Activated T-cell treated with anti-CD3 and anti-CD28 coated beads, Interleukin-2, amount 50 U/mL, for 24 hours (primary cell): ENCODE measurements around the gene PRXL2A.

ENCODE experiments used
- DNase-seq: peaks from one replicate; pipeline ENCODE4 v3.0.0-alpha.2; 2020
- H3K27ac Mint-ChIP-seq: 2 replicates; pipeline ENCODE4 v1.8.0; 2020; ENCODE audit warnings: mild to moderate bottlenecking, mixed read lengths
- H3K27me3 Mint-ChIP-seq: 2 replicates; pipeline ENCODE4 v1.8.0; 2020; ENCODE audit warnings: mixed read lengths
- H3K36me3 Mint-ChIP-seq: 2 replicates; pipeline ENCODE4 v1.8.0; 2020; ENCODE audit warnings: low read depth, mixed read lengths
- H3K4me1 Mint-ChIP-seq: 2 replicates; pipeline ENCODE4 v1.8.0; 2020; ENCODE audit warnings: low read depth, mixed read lengths
- H3K4me3 Mint-ChIP-seq: 2 replicates; pipeline ENCODE4 v1.8.0; 2020; ENCODE audit warnings: mild to moderate bottlenecking, moderate library complexity, mixed read lengths
- H3K9me3 Mint-ChIP-seq: 2 replicates; pipeline ENCODE4 v1.8.0; 2020; ENCODE audit warnings: mixed read lengths

PRXL2A gene

DNA sequence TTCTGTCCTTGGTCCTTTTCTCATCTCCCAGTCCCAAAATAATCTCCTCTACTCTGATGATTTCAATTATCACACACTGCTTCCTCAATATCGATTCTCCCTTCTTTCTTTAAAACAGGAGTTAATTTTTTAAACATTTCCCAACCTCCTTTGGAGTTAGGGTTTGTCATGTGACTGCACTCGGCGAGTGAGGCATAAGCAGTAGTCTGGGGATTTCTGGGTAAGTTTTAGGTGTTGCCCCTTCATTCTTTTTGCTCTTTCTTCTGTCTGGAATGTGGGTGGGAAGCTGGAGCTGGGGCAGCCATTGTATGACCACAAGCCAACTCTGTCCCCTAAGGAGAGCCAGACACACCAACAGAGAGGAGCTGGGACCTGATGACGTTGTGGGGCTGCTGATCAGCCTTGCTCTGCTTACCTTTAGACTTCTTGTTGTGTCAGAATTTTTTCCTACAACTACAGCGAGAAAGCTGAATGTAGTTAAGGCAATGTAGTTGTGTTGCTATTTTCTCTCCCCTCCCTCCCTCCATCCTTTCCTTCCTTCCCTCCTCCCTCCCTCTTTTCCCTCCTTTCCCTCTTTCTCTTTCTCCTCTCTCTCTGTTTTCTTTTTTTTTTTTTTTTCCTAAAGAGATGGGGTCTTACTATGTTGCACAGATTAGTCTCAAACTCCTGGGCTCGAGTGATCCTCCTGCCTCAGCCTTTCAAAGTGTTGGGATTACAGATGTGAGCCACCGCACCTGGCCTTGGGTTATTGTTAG, 39.3 kb downstream of the PRXL2A start:
- Mint-ChIP-seq H3K27me3 (no peaks in the 10 kb centered on the region), H3K27ac (no peak overlapping the region), H3K4me1 (peaks cover 58% of the 10 kb centered on the region), H3K9me3 (no peaks in the 10 kb centered on the region), H3K36me3 (no peaks in the 10 kb centered on the region), H3K4me3 (no peak overlapping the region)
- DNase-seq, result no peak

DNA sequence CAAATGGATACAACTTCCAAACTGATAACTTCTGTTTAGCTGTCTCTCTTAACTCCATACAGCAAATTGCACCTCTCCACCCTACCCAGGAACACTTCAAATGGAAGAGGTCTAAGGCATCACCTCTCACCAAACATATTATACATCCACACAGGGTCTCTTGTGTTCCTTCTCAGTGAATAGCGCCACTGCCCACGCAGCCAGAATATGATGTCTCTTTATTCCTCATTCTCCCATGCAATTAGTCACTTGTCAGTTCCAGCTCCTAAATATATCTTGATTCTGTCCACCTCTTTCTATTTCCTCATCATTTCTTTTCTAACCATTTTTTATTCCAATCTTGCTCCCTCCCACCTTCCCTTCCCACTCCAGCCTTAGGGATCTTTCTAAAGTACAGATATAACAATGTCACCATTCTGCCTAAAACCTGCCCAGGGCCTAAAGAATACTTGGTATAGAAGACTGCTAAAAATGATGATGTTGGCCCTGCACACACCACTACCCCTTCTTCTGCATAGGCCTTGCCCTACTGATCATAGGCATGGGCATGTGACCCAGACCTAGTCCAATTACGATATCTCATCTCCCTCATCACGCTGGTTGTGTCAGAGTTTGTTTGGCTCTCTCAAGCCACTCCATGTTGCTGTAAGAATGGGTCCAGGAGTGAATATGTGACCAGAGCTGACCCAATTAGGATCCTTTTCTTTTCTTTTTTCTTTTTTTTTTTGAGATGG, 40.0 kb downstream of the PRXL2A start:
- Mint-ChIP-seq H3K27ac (no peak overlapping the region), H3K9me3 (no peaks in the 10 kb centered on the region), H3K4me1 (peaks cover 53% of the 10 kb centered on the region)

DNA sequence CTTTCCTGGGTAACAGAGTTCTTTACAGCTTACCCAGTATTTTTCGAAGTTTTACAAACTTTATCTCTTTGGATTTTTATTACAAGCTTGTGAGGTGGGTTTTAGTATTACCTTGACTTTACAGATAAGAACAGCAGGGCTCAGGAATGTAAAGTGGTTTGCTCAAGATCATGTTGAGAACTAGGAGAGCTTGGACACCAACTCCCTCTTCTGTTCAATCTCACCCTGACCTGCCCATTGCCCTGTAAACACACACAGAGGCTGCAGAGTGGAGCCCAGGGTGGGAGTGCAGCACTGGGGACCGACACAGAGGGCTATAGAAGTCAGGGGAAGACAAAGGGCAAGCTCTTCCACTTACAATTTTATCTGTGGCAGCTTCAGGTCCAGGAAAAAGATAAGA, 41.2 kb downstream of the PRXL2A start:
- peaks cover 46% of the 10 kb centered on the region for H3K4me1 Mint-ChIP-seq
- no peak for DNase-seq
- no peaks in the 10 kb centered on the region for H3K36me3 Mint-ChIP-seq
- H3K27me3 Mint-ChIP-seq, result no peaks in the 10 kb centered on the region
- H3K27ac Mint-ChIP-seq, result no peak overlapping the region
- H3K4me3 Mint-ChIP-seq, result no peak overlapping the region
- H3K9me3 Mint-ChIP-seq, result no peaks in the 10 kb centered on the region

More for the DNA sequence above, 40.0 kb downstream of the PRXL2A start:
- Mint-ChIP-seq H3K4me3 (no peak overlapping the region), H3K27me3 (no peaks in the 10 kb centered on the region), H3K36me3 (no peaks in the 10 kb centered on the region)
- no peak for DNase-seq

DNA sequence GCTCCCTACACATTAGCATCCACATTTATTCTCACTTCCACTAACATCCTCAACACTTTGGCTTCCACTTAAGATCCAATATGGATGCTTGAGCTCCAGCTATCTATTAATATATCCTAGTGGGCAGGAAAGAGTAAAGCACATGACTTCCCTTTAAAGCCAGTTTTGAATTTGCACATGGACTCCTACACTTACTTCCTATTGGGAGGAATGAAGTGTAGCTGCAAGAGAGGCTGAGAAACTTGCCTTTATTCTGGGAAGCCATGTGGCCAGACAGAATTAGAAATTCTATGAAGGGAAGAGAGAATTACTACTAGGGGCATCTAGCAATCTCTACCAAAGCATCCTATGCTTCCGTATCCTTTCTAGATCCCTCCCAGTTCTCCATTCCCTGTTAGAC, 42.8 kb downstream of the PRXL2A start:
- Mint-ChIP-seq H3K27me3 (no peaks in the 10 kb centered on the region), H3K9me3 (no peaks in the 10 kb centered on the region), H3K4me1 (peaks cover 35% of the 10 kb centered on the region), H3K27ac (no peak overlapping the region), H3K4me3 (no peak overlapping the region), H3K36me3 (peaks cover 12% of the 10 kb centered on the region)
- no peak for DNase-seq

DNA sequence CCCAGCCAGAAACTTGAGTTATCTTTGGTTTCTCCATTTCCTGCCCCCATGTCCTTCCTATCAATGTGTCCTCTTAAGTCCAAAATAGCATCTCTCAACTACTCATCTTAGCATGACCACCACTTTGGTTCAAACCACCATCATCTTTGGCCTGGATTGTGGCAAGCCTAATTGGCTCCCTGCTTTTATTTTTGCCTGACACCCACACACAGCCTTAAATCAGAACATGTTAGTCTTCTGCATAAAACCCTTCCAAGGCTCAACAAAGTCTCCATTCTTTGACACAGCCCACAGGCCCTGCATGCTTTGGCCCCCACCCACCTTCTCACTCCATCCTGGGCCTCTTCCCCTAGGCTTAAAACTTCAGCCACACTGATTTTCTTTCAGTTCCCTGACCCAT, 43.7 kb downstream of the PRXL2A start:
- H3K4me3 Mint-ChIP-seq, result no peak overlapping the region
- H3K9me3 Mint-ChIP-seq, result no peaks in the 10 kb centered on the region
- H3K27me3 Mint-ChIP-seq, result no peaks in the 10 kb centered on the region
- H3K27ac Mint-ChIP-seq, result no peak overlapping the region
- peaks cover 37% of the 10 kb centered on the region for H3K4me1 Mint-ChIP-seq
- DNase-seq, result no peak
- H3K36me3 Mint-ChIP-seq, result peaks cover 20% of the 10 kb centered on the region

DNA sequence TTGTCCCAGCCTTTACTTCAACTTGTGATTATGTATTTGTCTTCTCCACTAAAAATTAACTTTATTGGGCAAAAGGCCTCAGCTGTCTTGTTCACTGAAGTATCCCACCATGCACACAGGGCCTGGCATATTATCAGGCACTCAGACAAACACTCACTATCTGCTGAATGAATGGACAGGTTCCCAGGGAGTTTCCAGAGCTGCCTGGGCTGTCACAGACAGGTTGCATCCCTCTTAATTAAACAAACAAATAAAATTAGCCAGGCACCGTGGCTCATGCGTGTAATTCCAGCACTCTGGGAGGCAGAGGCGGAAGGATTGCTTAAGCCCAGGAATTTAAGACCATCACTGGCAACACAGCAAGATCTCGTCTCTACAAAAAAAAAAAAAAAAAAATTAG, 44.3 kb downstream of the PRXL2A start:
- H3K27me3 Mint-ChIP-seq, result no peaks in the 10 kb centered on the region

DNA sequence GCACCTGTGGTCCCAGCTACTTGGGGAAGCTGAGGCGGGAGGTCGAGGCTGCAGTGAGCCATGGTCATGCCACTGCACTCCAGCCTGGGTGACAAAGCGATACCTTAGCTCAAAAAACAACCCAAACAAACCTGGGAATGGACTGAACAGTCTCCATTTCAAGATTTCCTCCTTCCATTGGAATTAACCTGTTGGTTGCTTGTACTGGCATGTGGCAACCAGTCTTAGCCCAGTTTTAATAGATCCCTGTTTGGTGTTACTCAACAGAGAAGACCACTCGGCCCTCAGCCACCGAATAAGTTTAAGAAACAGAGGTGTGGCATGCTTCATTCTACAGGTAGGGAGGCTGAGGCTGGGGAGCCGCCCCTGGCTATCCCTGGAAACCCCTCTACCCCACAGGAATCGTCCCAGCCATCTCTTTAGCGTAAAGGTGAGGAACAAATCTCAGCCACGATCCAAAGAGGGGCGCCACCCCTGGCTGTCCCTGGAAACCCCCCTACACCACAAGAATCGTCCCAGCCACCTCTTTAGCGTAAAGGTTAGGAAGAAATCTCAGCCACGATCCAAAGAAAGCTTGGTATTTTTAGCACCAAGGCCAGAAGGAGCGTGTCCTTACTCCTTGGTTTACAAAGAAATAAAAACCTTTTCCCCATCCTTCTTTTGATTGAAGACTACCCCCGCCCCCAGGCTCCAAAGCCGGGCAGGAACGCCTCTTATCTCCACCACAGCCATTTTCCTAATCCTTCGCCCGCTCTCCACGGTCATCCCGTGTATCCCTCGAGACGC, 44.9 kb downstream of the PRXL2A start:
- H3K4me3 Mint-ChIP-seq, result peak overlapping the region; percentile 76
- H3K36me3 Mint-ChIP-seq, result peaks cover 28% of the 10 kb centered on the region
- no peaks in the 10 kb centered on the region for H3K27me3 Mint-ChIP-seq
- DNase-seq, result no peak
- H3K9me3 Mint-ChIP-seq, result no peaks in the 10 kb centered on the region
- peak overlapping the region; percentile 74 for H3K27ac Mint-ChIP-seq
- H3K4me1 Mint-ChIP-seq, result peaks cover 42% of the 10 kb centered on the region

More for the DNA sequence above, 44.3 kb downstream of the PRXL2A start:
- H3K36me3 Mint-ChIP-seq, result peaks cover 26% of the 10 kb centered on the region
- no peak for DNase-seq
- H3K27ac Mint-ChIP-seq, result no peak overlapping the region
- no peaks in the 10 kb centered on the region for H3K9me3 Mint-ChIP-seq
- H3K4me3 Mint-ChIP-seq, result no peak overlapping the region
- peaks cover 40% of the 10 kb centered on the region for H3K4me1 Mint-ChIP-seq

DNA sequence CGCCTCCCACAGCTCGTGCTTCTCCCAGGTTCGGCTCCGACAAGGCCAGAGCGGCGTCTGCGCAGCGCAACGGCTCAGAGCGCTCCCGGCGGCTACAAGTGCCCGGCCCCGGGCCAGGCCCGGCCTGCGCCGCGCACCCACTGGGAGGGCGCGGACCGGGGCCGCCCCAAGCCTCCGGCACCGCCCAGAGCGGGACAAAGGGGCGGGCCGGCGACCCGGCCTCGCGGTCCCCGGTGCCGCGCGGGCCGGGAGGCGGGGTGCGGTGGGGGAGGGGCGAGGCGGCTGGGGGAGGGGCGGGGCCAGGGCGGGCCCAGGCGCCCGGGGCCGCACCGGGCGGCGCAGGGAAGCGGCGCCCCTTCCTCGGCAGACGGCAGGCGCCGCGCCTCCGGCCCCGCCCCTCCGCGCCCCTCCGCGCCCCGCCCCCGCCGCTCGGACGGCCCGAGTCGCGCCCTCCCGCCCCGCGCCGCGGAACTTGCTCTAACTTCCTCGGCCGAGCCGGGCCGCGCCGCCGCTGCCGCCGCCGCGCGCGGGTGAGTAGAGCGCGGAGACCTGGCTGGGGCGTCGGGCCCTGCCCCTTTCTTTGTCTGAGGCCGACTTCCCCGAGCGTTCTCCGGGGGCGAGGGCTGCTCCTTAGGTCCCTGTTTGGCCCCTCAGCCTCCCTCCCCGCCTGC, 45.6 kb downstream of the PRXL2A start, which contains the start of gene TSPAN14:
Gene TSPAN14 (plus strand): TSS at position 469 of the 671 bp plus-strand sequence. CDS start 34,924 bp downstream, outside the sequence.
- peaks cover 33% of the 10 kb centered on the region for H3K36me3 Mint-ChIP-seq
- no peaks in the 10 kb centered on the region for H3K27me3 Mint-ChIP-seq
- peak within 1 kb of the TSS; percentile 98 for H3K4me3 Mint-ChIP-seq
- no peaks in the 10 kb centered on the region for H3K9me3 Mint-ChIP-seq
- peaks cover 45% of the 10 kb centered on the region for H3K4me1 Mint-ChIP-seq
- peak within 1 kb of the TSS; percentile 96 for H3K27ac Mint-ChIP-seq
- DNase-seq, result peak; percentile 85

DNA sequence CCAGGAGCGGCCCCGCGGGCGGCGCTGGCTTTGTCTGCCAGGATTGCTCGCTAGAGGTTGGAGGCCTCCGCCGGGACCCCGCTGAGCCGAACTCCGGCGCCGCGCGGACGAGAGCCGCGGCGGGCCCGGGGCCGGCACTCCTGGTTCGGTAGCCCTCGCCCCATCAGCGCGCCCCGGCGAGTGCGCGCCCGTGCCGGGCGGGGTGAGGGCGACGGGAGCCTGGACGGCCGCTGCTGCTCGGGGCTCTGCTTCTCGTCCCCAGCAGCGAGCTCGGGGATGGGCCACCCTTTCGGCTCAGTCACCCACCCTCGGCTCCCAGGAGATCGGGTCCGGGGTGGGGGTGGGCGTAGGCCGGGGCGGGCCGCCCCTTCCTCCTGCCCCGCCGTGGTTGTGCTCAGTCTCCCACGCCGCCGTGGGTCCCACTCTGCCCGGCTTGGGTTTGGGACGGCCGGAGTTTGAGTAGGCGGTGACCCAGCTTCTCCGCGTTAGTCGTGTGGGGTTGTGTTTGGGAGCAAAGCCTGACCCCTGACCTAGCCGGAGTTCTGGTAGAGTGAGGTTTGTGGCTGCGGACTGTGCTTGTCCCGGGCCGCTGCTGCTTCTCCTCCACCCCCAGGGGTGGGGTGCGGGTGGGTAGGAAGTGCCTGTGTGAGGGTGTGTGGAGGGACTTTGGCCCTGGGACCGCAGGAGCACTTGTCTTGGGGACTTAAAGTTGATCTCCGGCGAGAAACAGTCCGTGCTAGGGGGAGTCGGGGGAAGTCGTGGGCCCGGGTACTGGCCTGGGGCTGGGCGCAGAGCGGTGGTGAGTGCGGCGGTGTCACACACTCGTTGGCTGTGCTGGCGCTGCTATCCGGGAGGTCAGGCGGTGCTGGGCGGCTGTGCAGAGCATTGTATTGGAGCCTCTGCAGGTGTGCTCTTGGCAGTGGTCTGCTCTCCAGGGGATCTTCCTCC, 46.4 kb downstream of the PRXL2A start:
- H3K4me3 Mint-ChIP-seq, result peak overlapping the region; percentile 98
- H3K27ac Mint-ChIP-seq, result peak overlapping the region; percentile 96
- H3K36me3 Mint-ChIP-seq, result peaks cover 33% of the 10 kb centered on the region
- peaks cover 47% of the 10 kb centered on the region for H3K4me1 Mint-ChIP-seq
- H3K27me3 Mint-ChIP-seq, result no peaks in the 10 kb centered on the region
- no peaks in the 10 kb centered on the region for H3K9me3 Mint-ChIP-seq
- peak; percentile 66 for DNase-seq

DNA sequence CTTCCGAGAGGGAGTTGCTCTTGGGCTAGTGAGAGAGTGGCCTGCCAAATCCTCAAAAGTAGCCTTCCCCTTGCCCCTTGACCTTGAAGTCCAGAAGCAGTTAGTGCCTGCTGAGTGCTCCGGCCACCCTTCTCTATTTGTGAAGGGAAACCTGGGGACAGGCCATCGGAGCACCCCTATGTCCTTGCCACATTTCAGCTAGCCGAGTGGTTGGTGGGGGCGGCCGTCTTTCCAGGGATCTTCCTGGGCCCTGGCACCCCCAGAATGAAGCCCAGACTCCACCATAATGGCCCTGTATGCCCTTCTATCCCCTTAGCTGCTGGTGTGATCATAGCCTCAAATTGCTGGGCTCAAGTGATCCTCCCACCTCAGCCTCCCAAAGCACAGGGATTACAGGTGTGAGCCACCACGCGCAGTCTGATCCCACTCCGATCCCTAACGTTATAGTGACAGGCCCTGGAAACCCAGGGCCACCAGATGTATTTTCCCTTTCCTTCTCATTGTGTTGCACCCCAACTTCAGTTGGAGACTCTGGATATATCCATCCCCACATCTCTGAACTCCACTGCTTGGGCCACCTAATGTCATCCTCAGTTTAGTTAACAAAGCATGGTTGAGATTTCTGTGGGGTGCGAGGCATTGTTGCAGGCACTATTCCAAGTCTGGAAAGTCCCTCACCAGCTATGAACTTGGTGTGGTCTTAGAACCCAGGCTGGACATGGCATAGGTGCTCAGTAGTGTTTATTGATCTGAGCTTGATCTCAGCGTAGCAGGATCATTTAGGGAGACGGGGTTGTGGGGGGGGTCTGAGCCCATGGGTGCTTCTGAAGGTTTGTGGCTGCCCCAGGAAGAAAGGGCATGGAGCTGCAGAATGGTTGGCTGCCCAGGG, 47.4 kb downstream of the PRXL2A start:
- no peak for DNase-seq
- Mint-ChIP-seq H3K27ac (peak overlapping the region; percentile 96), H3K9me3 (no peaks in the 10 kb centered on the region), H3K36me3 (peaks cover 33% of the 10 kb centered on the region), H3K4me3 (peak overlapping the region; percentile 98), H3K27me3 (no peaks in the 10 kb centered on the region), H3K4me1 (peaks cover 56% of the 10 kb centered on the region)

DNA sequence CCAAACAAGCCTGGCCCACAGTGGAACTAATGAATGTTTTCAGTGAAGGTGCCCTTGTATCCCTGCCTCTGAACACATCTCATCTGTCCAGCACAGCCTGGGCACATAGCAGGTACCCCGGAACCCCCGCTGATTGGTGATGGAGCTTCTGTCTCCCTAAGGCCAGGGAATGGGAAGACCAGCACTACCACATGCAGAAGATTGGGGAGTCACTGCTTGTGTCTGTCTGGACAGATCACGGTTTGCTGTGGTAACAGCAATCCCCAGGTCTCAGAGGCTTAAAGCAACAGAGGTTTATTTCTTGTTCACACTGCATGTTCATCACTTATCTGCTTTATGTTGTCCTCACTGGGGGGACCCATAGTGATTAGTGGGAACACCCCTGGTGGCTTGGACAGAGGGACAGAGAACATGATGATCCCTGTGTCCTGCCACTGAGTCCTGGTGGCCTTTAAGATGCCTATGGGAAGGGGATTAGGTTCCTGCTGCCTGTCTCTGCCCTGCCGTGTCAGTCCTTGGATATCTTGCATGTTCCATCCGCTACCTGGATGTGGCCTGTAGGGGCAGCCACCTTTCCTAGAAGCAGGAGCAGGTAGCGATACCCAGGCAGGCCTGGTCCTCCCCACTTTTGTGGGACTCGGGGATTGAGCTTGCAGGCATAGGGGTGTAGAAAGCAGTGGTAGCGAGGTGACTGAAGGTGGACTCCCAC, 49.4 kb downstream of the PRXL2A start:
- H3K4me3 Mint-ChIP-seq, result peak overlapping the region; percentile 98
- H3K36me3 Mint-ChIP-seq, result peaks cover 37% of the 10 kb centered on the region
- peak overlapping the region; percentile 96 for H3K27ac Mint-ChIP-seq

DNA sequence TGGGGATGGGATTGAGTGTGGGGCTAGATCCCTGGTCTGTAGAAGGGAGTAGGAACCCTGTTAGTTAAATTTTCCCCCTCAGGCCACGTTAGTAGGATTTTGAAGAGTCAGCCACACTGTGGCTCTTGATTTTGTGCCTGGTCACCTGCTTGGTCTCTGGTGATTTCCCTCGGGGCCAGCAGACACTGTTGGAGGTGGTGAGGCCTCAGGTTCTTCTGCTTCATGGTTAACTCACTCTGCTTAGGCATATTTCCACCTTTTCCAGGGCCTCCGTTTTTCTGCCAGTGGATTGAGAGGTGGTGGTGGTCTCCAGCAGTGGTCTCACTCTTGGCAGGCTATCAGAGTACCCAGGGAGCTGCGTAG, 49.9 kb downstream of the PRXL2A start:
- H3K27ac Mint-ChIP-seq, result peak overlapping the region; percentile 96
- peak overlapping the region; percentile 98 for H3K4me3 Mint-ChIP-seq
- H3K9me3 Mint-ChIP-seq, result no peaks in the 10 kb centered on the region

More for the DNA sequence above, 49.4 kb downstream of the PRXL2A start:
- Mint-ChIP-seq H3K27me3 (no peaks in the 10 kb centered on the region), H3K4me1 (peaks cover 75% of the 10 kb centered on the region), H3K9me3 (no peaks in the 10 kb centered on the region)
- no peak for DNase-seq

More for the DNA sequence above, 49.9 kb downstream of the PRXL2A start:
- H3K27me3 Mint-ChIP-seq, result no peaks in the 10 kb centered on the region
- peaks cover 38% of the 10 kb centered on the region for H3K36me3 Mint-ChIP-seq
- peaks cover 80% of the 10 kb centered on the region for H3K4me1 Mint-ChIP-seq
- no peak for DNase-seq
